Measurements from ENCODE around the gene PEAK1.
A peak's percentile ranks its signal among the peaks of the same experiment; 100 is the strongest.

The PEAK1 gene

DNA sequence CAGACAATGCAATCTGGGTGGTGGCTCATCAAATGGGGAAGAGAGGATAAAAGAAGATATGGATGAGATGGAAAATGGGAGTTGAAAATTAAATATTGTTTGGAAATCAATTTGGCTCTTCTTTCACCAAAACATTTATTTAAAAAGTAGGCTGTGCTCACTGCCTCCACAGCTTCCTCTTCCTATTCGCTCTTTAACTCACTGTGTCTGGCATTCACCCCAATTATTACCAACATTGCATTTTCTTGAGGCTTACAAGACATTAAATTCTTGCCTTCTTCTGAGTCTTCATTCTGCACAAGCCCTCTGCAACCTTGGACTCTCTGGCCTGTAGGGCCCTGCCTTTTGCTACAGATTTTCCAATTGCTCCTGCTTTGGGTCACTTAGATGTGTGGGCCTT is 296.1 kb downstream of the PEAK1 start:
- no peak for DNase-seq

DNA sequence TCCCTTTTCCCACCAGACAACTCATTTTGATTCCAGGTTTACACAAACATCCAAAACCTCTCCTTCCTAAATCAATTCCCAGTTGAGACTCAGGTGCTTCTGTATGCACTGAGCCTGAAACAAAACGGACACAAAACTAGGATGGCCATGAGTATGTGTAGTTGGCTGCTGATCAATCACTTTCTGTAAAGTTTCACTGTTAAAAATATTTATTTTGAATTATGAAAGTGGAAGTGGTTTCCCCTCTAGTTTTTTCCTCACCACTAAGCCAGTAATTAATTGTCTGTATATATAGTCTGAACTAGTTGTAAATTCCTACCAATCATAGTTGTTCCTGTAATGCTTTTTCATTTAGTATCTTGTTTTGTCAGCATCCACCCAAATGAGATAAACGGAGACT is 297.3 kb downstream of the PEAK1 start:
- no peak for DNase-seq

DNA sequence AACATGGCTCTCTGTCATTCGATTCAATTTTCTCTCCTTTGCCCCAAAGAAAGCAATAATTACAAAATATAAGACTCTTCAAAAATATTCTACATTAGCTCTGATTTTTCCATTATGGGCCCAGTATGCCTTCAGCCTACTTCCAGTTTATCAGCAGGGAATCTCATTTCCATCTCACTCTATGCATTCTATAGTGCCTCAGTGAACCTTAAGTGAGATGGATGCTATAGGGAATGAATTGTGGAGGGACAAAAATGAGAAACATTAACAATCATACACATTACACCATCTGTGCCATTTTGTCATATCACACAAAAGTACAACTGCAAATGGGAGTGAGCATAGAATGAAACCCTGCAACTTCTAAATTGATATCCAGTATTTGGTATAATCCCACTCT is 298.3 kb downstream of the PEAK1 start:
- no peak for DNase-seq

DNA sequence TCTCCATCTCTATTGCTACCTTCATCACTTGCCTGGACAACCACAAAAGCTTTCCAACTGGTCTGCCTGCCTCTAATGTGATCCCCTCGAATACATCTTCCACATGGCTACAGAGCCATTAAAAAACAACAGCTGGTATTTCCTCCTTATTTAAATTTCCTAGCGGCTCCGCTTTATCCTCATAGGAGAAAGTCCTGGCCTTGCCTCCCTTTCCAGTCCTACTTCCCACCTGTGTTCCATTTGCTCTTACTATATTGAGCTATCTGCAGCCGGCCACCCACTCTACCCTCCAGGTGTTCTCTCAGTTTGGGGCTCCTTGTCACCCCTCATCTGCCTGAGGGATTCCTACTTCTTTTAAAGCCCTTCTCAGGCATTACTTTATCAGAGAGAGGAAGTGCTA is 299.3 kb downstream of the PEAK1 start:
- no peak for DNase-seq

DNA sequence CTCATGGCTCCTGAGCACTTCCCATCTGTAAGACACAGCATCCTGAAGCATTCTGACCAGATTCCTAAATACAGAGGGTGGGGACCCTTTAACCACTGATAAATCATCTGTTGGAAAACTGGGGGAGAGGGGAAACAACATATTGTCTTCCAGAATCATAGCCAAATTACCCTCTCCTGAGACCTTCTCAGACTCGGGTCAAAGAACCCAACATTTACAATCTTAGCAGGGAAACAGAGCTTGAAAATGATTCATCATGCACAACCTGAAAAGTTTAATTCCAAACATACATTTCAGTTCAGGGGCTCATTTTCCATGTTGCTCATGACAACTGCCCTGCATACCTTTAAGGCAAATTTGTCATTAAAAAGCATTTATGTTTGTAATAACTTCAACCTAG is 300.5 kb downstream of the PEAK1 start:
- no peak for DNase-seq

DNA sequence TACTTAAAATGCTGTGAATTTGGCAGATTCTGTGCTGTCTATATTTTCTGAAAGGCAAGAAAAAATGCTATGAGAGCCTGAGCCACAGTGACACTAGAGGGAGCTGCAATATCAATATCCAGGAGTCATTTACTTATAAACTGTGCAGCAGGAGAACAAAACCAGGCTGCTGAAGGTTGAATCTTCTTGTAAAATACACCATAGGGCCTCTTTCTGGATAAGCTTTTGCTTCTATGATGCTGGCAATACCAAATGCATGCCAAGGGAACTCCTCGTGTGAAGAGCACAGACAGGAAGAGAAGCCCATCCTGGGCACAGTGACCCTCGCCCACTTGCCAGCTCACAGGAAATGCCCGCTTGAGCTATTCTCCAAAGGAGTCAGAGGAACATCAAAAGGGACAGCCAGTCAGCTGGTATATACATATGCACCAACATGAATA is 301.0 kb downstream of the PEAK1 start:
- peak; percentile 37 for DNase-seq

DNA sequence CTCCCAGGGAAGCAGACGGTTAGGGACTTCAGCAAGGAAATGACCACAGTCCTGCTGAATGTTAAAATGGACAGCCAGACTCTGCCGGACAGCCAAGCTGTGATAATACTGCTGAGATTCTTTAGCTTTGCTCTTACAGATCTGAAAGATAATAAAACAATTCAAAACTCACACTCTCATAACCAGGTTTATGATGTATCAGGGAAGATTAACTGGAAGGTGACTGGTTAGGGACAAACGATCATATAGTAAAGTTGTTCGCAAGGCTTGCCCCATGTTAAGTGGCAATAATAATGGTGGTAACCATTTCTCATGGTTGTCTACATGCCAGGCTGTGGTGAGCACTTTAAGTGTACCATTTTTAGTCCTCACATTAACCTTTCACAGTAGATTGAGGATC is 304.7 kb downstream of the PEAK1 start:
- no peak for DNase-seq

DNA sequence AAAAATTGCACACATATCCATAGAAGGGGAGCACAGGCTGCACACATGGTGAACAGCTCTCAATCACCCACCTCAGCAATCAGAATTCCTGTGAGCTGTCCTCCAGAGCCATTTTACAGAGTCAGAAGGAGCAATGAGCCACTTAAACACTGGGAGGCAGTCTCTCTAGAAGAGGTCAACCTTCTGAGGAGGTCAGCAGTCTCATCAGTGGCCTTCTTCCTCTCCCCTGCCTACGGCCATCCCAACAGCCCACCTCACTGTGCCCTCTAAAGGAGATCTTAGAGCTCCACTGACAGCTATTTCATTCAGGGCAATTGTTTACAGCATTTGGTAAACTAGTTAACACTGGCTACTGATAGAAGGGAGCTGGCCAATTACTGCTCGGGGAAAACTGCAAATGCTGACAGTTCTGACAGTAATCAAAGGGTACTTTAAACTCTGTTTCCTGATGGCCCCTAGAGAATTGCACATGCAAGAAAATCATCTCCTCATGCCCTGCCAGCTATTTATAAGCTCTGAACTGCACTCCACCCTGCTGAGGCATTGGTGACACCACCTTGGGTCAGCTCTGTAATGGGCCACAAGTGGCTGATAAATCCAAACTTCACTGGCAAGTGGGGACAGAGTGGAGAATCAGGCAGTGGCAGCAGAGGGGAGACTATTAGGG is 306.9 kb downstream of the PEAK1 start:
- no peak for DNase-seq

DNA sequence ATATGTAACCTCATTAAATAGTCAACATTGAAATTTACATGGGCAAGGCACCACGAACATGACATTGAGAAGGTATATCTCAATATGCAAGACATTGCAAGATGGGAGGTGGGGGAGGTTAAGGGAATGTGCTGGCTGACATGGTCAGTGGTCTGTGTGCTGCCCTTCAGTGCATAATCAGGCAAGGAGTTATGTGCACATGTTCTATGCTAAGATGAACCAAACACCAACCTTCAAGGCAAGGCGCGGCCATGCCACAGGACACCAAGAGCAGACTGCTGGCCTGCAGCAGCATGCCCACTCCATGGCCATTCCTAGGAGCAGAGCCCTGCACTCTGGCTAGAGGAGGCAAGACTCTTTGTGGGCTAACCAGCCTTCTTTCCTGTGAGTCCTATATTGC is 308.1 kb downstream of the PEAK1 start:
- no peak for DNase-seq

DNA sequence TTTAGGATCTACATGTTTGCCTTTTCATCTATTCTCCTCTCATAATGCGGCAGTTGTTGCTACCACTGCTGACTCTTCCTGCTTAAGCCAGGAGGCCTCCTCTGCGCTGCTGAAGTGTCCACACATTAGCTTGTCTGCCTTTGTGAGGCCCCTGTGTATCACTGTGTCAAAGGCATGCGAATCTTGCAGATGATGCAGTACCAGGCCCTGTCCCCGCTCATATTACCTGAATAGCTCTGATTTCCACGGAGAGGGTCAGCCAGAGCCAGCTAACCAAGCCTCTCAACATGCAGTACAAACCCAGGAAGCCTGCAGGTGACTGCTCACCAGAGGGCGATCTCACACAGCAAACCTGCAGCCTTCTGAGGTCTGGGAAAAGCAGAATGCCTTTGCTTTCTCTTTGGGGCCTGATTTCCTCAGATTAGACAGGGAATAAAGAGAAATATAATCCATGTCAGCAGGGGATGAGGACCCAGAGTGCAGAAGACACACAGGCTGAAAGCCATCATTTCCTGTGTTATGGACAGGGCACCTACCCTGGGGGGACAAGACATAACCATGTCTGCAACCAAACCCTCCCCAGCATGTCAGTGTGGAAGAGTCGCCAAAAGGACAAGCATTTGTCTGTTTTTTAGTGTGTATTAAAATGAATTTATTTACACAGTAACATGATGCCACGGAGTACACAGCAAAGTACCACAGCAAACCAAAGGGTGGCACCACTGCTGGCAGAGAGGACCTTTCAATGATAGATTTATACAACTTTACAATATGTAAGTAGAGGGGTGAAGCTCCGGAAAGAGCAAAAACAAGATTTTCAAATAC is 312.2 kb downstream of the PEAK1 start:
- peak; percentile 13 for DNase-seq

DNA sequence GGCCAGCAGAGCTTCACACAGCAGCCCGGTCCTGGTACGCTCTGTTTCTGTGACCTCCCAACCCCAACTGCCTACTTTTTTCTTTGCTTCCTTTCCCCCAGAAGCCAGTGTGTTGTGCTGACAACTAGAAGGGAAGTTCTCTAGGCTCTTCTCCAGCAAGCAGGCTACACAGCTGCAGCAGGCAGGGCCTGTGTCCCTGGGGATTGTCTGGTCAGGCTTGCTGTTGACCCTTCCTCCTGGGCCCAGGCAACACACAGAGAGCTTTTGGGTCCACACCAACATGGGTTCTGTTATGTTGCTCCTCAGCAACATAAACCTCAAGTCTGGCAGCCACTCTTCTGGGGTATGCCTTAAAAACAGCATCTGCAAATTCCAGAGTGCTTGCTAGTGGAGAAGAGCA is 312.8 kb downstream of the PEAK1 start:
- DNase-seq = peak; percentile 22

DNA sequence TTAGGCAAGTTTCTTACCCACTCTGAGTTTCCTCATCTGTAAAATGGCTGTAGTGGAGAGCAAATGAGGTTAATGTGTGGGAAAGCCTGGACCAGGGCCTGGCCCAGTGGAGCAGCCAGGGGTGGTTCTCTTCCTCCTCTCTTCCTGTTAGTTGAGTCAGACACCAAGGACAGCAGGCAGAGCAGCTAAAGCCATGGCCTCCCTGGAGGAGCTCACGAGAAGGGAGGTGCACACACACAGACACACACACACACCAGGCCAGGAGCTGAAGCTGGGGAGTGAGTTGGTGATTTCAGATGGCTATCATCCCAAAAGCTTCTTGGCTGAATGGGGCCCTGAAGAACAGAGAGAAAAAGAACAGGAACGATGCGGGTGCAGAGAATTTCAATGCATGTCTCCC is 315.7 kb downstream of the PEAK1 start:
- DNase-seq = no peak

DNA sequence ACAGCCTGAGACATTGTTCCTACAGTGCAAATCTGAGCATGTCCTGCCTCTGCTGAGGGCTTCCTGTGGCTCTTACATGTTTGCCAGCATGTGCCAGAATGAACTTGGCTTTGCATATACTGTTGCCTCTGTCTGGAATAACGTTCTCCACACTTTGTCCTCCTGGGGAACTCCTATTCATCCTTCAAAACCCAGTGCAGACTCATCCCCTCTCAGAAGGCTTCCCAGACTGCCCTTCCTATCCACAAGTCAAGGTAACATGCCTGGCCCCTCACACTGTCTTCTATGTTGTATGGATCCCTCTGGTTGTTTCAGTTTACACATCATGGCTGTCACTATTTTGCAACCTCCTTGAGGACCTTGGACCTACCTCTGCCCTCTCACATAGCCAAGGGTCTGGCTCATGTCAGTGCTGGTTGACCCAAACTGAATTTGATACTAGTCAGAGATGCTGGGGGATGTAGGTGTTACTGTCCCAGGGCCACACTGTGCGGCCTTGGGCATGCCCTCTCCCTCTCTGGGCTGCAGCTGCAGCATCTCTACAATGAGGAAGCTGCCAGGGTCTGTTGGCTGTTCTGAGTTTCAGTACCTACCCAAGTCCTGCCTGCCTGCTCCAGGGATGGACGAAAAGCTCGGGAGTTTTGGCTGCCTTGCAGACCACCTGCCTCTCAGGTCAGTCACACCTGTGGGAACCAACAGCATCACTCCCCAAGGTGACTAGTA is 320.0 kb downstream of the PEAK1 start:
- DNase-seq = no peak

DNA sequence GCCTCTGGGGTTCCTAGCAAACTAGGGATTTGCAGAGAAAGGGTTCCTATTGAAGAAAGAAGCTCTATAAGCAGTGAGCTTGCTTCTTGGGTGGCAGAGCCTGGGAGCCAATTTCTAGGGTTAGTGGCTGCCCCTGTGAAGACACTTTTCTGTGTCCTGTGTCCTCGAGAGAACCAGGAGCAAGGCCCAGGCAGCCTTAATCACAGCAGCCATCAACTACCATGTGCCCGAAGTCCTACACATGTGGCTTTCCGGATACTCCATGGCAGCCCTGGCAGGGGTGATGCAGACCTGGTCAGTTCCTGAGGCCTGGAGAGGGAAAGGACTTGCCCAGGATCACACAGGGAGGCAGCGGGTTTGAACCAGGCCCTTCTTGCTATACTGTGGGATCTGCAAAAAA is 321.3 kb downstream of the PEAK1 start:
- DNase-seq = no peak

DNA sequence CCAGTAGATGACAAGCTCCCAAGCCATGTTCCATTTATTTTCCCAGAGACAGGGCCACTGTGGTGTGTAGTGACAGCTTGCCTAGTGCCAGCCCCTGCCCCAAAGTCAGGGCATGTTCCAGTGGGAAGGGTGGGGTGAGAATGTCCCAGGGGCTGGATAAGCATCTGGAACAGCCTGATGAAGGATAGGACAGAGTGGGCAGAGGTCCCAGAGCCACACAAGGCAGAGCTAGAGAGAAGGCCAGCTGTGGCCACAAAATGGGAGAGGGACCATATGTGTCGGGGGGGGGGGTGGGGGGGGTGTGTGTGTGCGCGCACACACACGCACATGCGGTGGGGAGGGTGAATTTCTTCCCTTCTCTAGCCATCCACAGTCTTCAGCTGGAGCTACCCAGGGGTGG is 322.0 kb downstream of the PEAK1 start:
- no peak for DNase-seq

DNA sequence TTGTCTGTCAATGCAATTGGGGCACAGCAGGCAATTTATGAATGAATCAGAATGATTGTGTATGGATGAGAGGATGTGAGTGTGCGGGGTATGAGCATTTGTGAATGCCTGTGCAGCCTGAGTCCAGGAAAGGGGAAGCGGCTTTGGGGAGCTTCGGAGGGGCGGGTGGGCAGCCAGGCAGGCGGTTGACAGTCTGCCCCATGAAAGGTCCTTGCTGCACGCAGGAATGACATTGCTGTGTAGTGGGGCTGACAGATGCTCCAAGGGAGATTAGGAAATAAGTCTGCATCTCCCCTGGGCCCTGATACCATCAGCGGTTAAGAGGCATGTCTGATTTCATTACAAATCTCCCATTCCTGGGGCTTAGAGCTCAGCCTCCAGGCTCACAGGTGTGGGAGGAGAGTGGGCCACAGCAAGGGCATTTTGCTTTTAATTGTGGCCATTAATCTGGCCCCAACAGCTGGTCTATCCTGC is 322.6 kb downstream of the PEAK1 start:
- DNase-seq = peak; percentile 62

DNA sequence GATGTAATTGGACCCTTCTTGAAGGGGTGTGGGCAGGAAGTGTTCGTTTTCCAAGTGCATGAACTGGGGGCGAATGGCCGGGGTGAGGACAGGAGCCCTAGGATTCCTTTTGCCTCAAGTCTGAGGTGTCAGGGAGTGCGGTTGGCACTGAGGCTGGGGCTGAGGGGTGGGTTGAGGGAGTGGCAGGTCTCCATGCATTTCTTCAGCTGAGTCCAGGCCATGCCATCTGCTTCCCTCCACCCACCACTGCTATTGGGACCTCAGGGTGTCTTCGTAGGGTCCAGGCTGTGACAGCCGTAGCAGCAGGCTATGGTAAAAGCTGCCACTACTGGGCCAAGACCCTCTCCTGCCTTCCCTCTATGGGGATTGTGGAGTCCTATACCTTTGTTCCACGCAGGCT is 323.4 kb downstream of the PEAK1 start:
- DNase-seq = no peak

DNA sequence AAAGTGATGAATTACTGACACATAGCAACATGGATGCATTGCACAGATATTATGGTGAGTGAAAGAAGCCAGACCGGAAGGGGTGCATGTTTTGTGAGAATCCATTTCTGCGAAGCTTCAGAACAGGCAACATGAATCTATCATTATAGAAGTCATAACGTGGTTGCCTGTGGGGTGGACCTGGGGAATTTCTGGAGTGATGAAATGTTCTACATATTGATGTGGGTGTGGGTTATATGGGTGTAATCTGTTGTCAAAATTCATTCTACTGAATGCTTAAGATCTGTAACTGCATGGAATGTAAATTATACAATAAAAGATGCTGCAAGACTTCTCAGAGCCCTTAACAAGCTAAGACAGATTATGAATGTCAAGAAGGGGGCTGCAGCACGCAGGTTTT is 323.8 kb downstream of the PEAK1 start:
- no peak for DNase-seq

DNA sequence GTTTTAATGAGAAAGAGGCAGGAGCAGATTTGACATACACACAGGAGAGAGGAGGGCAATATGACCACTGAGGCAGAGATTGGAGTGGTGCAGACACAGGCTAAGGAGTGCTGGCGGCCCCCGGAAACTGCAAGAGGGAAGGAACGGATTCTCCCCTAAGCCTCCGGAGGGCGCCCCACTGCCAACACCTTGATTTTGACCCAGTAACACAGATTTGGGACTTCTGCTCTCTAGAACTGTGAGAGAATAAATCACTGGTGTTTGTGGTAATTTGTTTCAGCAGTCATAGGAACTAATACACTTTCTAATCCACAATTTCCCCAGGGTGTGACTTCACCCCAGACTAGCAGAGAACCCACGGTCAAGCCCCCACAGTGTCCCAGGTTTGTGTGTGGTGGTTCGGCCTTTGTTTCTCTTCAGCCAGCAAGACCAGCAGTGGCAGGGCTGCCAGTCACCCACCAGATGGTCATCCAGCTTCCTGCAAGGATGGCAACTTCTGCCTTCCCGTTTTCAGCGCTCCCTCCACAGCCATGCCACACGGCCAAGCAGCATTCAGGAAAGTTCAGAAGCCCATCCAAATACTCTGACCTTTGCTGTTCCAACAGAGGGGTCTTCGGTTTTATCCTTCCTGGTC is 325.4 kb downstream of the PEAK1 start:
- no peak for DNase-seq

DNA sequence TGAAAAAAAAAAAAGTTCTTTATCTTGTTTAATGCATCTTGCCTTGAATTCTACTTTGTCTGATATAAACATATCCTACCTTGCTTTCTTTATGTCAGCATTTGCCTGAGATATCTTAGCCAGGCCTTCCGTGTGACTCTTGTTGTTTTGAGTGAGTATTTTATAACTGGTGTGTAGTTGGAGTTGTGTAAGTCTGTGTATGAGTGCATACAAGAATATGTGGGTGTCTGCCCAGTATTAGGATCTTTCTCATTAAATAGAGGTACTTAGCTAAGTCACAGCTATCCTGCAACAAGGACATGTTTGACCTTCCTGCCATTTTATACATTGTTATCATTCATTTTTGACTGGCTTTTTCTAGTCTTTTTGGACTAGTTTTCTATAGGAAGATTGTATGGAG is 326.5 kb downstream of the PEAK1 start:
- DNase-seq = no peak

DNA sequence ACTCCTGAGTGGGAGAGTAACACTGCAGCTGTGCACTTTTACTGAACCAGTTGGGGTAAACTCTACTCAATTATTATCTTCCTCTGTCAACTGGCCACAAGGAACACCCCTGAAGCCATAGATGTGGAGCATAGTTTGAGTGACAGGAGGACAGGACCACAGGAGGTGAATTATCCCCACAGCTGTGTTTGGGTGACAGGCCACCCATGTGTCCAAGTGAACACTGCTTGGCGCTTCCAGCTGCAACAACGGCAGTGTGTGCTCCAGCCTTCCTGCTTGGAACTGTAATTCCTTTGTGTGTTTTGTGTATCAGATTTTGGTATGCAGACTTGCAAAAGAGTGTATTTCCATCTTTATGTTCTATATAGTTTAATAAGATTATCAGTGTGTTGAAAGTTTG is 328.8 kb downstream of the PEAK1 start:
- no peak for DNase-seq

DNA sequence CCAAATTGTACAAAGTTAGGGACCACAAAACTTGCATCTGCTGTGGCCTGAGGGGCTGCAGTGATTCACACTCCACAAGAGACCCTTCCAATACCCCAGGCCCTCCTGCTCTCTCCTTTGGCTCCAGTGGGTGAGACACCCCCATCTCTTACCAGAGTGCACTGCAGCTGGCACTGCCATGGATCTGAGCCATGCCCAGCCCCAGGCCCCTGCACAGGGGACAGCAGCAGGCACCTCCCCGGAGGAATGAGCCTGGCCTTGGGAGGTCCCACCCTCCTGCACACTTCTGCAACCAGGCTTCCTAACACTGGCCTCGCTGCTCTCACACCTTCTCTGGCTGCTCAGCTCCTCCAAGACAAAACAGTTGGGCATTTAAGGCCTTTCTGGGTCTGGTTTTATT is 332.7 kb downstream of the PEAK1 start:
- no peak for DNase-seq

DNA sequence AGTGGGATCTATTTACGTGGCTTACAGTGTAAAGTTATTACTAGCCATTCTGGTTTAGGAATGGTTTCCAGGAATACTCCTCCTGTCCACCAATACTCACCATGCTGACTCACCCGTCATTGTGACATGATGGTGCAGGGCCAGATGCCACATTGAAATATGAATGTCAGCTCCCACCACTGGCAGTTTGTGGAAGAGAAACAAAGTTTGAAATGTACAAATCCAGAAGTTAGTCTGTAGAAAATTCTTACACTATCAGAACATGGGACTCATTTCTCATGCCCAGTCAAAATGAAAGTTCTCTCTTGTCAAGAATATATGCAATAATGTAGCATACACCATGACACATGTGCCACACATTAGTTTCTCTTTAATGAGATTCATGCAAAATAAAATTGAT is 334.6 kb downstream of the PEAK1 start:
- DNase-seq = no peak
